ENCODE measurements around the gene DLGAP1. TPM values are rescaled to one million over a fixed set of nuclear protein-coding genes. Genes with fewer than 3 reads are reported as not detected.

Gene DLGAP1
- total and polyA plus RNA-seq, 3 donors from 2014 or later: 18.6 to 93.8 (median 69.1) TPM

- intact Hi-C loops (cut with DNase I; ENCODE audit: low total_unique reads): no loop called here
- H3K36me3 ChIP-seq (ENCODE audit: low read depth, missing control alignments): no peaks in the 10 kb centered on the region
- no peak overlapping the region for H3K27ac ChIP-seq
- TF ChIP-seq CTCF (IDR thresholded peaks at IDR 0.05) (no peak), POLR2A (IDR thresholded peaks at IDR 0.05) (no peak)
- DNase-seq: no peak
- no peaks in the 10 kb centered on the region for H3K9me3 ChIP-seq
- no peaks in the 10 kb centered on the region for H3K27me3 ChIP-seq
- no peak overlapping the region for H3K4me3 ChIP-seq
- 65 to 74% methylated on average over 6 of the region's 6 CpGs for WGBS, 2 donors
- H3K4me1 ChIP-seq: no peaks in the 10 kb centered on the region
Measured at GRCh38 chr18:3832025-3832638, 623.0 kb downstream of the DLGAP1 start.

- WGBS, 2 donors: 71 to 84% methylated on average over 1 of the region's 1 CpG
- no peaks in the 10 kb centered on the region for H3K4me1 ChIP-seq
- intact Hi-C loops (cut with DNase I; ENCODE audit: low total_unique reads): no loop called here
Measured at GRCh38 chr18:3830604-3831003, 624.5 kb downstream of the DLGAP1 start.

GRCh38 chr18:3827236-3827845, 627.8 kb downstream of the DLGAP1 start:
- no peak for DNase-seq
- 37 to 42% methylated on average over 6 of the region's 6 CpGs for WGBS, 2 donors
- H3K4me1 ChIP-seq: no peaks in the 10 kb centered on the region
- no peaks in the 10 kb centered on the region for H3K36me3 ChIP-seq (ENCODE audit: low read depth, missing control alignments)
- intact Hi-C loops (cut with DNase I; ENCODE audit: low total_unique reads): no loop called here
- H3K9me3 ChIP-seq: no peaks in the 10 kb centered on the region
- H3K27me3 ChIP-seq: no peaks in the 10 kb centered on the region
- no peak overlapping the region for H3K4me3 ChIP-seq
- TF ChIP-seq CTCF (IDR thresholded peaks at IDR 0.05) (no peak), POLR2A (IDR thresholded peaks at IDR 0.05) (no peak)
- H3K27ac ChIP-seq: peak overlapping the region; percentile 62 to 72

More at GRCh38 chr18:3830604-3831003, 624.5 kb downstream of the DLGAP1 start:
- Histone ChIP-seq H3K9me3 (no peaks in the 10 kb centered on the region), H3K36me3 (ENCODE audit: low read depth, missing control alignments) (no peaks in the 10 kb centered on the region), H3K4me3 (no peak overlapping the region), H3K27me3 (no peaks in the 10 kb centered on the region), H3K27ac (no peak overlapping the region)
- TF ChIP-seq CTCF (IDR thresholded peaks at IDR 0.05) (no peak), POLR2A (IDR thresholded peaks at IDR 0.05) (no peak)
- no peak for DNase-seq

- no peaks in the 10 kb centered on the region for H3K4me1 ChIP-seq
- H3K9me3 ChIP-seq: no peaks in the 10 kb centered on the region
- no peak overlapping the region for H3K4me3 ChIP-seq
- H3K36me3 ChIP-seq (ENCODE audit: low read depth, missing control alignments): no peaks in the 10 kb centered on the region
- 90 to 91% methylated on average over 4 of the region's 4 CpGs for WGBS, 2 donors
- peak overlapping the region in 1 of 2 donors; percentile 62 for H3K27ac ChIP-seq
- TF ChIP-seq POLR2A (IDR thresholded peaks at IDR 0.05) (no peak), CTCF (IDR thresholded peaks at IDR 0.05) (no peak)
- intact Hi-C loops (cut with DNase I; ENCODE audit: low total_unique reads): no loop called here
- DNase-seq: no peak
- no peaks in the 10 kb centered on the region for H3K27me3 ChIP-seq
Measured at GRCh38 chr18:3826021-3826420, 629.1 kb downstream of the DLGAP1 start.

- Histone ChIP-seq H3K36me3 (ENCODE audit: low read depth, missing control alignments) (no peaks in the 10 kb centered on the region), H3K4me3 (no peak overlapping the region), H3K9me3 (no peaks in the 10 kb centered on the region), H3K27me3 (no peaks in the 10 kb centered on the region), H3K4me1 (no peaks in the 10 kb centered on the region), H3K27ac (no peak overlapping the region)
- no peak for TF ChIP-seq POLR2A (IDR thresholded peaks at IDR 0.05)
- TF ChIP-seq CTCF (IDR thresholded peaks at IDR 0.05): no peak
- DNase-seq: no peak
- intact Hi-C loops (cut with DNase I; ENCODE audit: low total_unique reads): no loop called here
Measured at GRCh38 chr18:3824101-3824500, 631.0 kb downstream of the DLGAP1 start.

Data from testis (tissue), 3 donors.